ENCODE measurements around the gene ANKRD65.
"Not testable (repeated sequence)": the region's sequence is repeated elsewhere in the genome, so short reads cannot be mapped to it uniquely, and the experiment has no call there.

Gene ANKRD65

DNA sequence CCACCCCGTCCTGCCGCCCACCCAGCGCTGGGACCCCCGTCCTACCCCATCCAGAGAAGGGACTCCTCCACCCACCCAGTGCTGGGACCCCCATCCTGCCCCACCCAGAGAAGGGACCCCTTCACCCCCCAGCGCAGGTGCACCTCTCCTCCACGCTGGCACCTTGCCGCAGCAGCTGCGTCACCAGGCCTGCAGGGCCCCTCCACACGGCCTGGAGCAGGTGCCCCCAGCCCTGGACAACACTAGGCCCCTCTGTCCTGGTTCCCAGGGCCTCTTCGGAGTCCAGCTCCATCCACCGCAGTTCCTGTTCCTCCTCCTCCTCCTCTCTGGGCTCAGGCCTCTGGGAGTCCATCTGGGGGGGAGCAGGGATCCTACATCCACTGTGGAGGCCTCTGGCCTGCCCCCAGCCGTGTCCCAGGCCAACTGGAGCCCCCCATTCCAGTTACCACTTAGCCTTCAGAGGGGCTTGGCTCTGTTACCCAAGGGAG, 378 bp downstream of the ANKRD65 start:
- TF ChIP-seq, protein P1, sequence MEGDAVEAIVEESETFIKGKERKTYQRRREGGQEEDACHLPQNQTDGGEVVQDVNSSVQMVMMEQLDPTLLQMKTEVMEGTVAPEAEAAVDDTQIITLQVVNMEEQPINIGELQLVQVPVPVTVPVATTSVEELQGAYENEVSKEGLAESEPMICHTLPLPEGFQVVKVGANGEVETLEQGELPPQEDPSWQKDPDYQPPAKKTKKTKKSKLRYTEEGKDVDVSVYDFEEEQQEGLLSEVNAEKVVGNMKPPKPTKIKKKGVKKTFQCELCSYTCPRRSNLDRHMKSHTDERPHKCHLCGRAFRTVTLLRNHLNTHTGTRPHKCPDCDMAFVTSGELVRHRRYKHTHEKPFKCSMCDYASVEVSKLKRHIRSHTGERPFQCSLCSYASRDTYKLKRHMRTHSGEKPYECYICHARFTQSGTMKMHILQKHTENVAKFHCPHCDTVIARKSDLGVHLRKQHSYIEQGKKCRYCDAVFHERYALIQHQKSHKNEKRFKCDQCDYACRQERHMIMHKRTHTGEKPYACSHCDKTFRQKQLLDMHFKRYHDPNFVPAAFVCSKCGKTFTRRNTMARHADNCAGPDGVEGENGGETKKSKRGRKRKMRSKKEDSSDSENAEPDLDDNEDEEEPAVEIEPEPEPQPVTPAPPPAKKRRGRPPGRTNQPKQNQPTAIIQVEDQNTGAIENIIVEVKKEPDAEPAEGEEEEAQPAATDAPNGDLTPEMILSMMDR (IDR thresholded peaks at IDR 0.05; ENCODE audit: low read depth, low read length, missing control alignments): no peak
- DNase-seq (ENCODE audit: extremely low read depth, low read depth): no peak
- H3K4me3 ChIP-seq (replicated peaks; ENCODE audit: low read depth, low read length): no peak overlapping the region

DNA sequence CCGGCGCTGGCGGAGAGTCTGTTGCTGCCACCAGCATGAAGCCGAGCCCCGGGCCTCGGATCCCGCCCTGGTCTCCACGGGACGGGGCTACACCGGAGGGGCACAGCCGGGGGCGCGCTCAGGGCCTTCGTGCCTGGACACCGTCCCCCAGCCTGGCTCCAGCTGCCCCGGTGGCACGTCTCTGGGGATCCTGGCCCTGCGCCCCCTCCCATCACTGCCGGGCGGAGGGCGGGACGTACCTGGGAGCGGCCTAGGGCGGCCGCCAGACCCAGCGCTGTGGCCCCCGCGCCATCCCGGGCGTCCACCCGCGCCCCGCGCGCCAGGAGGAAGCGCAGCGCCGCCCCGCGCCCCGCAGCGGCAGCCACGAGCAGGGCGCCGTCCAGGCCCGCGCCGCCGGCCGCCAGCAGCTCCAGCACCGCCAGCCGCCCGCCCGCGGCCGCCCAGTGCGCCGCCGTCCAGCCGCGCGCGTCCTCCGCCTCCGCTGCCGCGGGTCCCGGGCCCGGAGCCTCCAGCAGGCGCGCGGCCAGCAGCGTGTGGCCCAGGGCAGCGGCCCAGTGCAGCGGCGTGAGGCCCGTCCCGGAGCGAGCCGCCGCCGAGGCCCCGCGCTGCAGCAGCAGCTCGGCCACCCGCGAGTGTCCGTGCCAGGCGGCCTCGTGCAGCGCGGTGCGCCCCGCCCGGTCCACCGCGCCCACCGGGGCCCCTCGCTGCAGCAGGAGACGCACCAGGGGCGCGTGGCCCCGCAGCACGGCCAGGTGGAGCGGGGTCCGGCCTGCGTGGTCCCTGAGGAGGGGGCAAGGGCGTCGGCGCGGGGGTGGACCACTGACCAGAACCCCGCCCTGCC, 1.0 kb downstream of the ANKRD65 start:
- no peak for DNase-seq (ENCODE audit: extremely low read depth, low read depth)
- TF ChIP-seq, protein P1 (IDR thresholded peaks at IDR 0.05; ENCODE audit: low read depth, low read length, missing control alignments): no peak
- H3K4me3 ChIP-seq (replicated peaks; ENCODE audit: low read depth, low read length): no peak overlapping the region

DNA sequence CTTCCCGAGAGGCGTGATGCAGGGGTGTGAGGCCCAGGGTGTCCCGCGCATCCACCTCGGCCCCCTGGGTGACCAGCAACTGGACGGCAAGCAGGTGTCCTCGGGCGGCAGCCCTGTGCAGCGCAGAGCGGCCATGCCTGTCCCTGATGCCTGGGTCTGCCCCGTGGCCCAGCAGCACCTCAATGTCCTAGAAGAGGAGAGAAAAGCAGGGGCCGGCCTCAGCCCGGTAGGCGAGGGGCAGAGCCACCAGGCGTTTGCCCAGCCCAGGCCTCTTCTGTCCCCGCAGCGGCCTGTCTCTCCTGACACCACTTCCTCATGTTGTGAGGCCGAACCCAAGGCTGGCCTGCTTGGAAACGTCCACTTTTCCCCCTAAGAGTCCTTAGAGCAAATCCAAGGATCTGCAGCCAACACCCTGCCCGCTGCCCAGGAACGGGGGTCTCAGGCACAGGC, 1.7 kb downstream of the ANKRD65 start:
- H3K4me3 ChIP-seq (replicated peaks; ENCODE audit: low read depth, low read length): no peak overlapping the region
- TF ChIP-seq, protein P1 (IDR thresholded peaks at IDR 0.05; ENCODE audit: low read depth, low read length, missing control alignments): no peak
- DNase-seq (ENCODE audit: extremely low read depth, low read depth): no peak

DNA sequence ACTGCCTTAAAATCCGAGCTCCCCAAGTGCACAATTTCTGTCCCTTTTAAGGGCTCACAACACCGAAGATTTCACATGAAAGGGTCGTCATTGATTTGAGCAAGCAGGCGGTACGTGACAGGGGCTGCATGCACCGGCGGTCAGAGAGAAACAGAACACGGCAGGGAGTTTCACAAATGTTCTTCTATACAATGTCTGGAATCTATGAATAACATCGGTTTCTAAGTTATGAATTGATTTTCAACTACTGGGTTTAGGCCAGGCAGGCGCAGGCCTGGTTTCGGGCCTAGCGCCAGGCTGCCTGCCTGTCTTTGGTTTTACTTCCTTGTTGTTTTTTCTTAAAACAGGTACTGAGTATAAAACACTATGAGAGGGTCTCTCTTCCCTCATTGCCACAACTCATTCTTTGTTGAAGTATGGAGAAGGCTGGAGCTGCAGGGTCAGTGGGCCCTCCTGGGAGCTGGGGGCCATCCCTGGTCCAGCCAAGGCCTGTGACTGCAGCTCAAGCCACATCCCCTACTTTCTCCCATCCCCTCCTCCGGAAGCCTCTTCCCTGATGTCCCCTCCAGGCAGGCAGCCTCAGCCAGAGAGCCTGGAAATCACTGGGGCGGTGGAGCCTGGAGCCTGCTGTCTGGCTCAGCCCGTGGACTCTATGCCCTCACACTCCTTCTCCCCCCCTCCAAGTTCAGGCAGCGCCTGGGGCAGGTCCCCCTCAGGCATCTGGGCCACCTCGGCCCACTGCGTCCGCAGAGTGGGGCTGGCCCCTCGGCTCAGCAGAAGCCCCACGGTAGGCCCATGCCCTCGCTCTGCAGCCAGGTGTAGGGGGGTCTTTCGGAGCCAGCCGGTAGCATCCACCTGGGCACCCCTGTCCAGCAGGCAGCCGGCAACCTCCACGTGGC, 2.4 kb downstream of the ANKRD65 start:
- DNase-seq (ENCODE audit: extremely low read depth, low read depth): no peak
- H3K4me3 ChIP-seq (replicated peaks; ENCODE audit: low read depth, low read length): no peak overlapping the region
- TF ChIP-seq, protein P1 (IDR thresholded peaks at IDR 0.05; ENCODE audit: low read depth, low read length, missing control alignments): no peak

DNA sequence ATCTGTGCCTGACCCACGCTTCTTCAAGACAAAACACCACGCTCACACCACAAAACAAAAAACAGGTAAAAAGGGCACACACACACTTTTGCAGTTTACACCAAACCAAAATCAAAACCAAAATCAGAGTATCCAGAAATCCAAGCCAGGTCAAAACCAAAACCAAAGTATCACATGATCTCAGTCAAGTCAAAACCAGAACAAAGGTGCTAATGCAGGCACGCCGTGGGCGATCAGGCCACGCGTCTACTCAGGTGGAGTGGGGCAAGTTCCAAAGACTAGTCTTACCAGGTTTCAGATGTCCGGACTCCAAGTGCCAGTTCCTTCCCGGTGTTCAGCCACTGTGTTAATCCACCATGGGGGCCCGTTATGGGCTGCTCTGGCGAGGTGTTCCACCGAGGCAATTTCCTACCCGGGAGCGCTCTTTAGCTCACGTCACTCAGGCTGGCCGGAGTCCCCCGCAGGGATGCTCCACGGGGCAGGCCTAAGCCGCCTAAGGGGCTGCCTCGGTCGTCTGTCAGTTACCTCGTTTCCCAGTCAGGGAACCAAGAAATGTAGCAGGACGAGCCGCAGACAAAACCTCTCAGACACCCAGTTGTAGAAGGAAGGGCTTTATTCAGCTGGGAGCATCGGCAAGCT, 3.1 kb downstream of the ANKRD65 start:
- not testable (repeated sequence) for H3K4me3 ChIP-seq (replicated peaks; ENCODE audit: low read depth, low read length); DNase-seq (ENCODE audit: extremely low read depth, low read depth)

DNA sequence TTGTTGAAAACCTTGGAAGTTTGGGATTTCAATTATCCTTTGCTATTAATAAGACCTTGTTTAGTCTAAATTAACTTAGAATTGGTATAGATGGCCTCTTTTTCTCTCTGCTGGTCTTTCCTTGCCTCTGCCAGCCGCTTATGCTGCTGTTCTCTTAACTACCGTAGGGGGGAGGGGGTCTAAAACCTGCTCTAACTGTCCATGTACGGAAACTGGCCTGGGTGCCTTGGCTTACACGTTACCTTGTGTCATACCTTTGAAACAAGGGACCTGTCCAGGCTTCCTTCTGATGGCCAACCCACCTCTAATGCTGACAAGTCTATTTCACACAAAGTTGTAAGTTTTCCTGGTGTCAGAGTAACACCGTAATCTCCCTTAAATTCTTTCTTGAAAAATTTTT, 3.7 kb downstream of the ANKRD65 start:
- H3K4me3 ChIP-seq (replicated peaks; ENCODE audit: low read depth, low read length); DNase-seq (ENCODE audit: extremely low read depth, low read depth): not testable (repeated sequence)

GRCh38 chr1:1415751-1416150, 5.3 kb downstream of the ANKRD65 start:
- DNase-seq (ENCODE audit: extremely low read depth, low read depth): no peak
- TF ChIP-seq, protein P1 (IDR thresholded peaks at IDR 0.05; ENCODE audit: low read depth, low read length, missing control alignments): no peak
- H3K4me3 ChIP-seq (replicated peaks; ENCODE audit: low read depth, low read length): no peak overlapping the region

GRCh38 chr1:1412311-1412902, 8.7 kb downstream of the ANKRD65 start:
- DNase-seq (ENCODE audit: extremely low read depth, low read depth); H3K4me3 ChIP-seq (replicated peaks; ENCODE audit: low read depth, low read length): not testable (repeated sequence)

Data from HFF-Myc (cell line).